ENCODE data around the gene MYO1D. TPM values are rescaled to one million over a fixed set of nuclear protein-coding genes. Genes with fewer than 3 reads are reported as not detected.

Gene MYO1D
- total RNA-seq, 1 donor from 2014 or later: 18.0 TPM

DNA sequence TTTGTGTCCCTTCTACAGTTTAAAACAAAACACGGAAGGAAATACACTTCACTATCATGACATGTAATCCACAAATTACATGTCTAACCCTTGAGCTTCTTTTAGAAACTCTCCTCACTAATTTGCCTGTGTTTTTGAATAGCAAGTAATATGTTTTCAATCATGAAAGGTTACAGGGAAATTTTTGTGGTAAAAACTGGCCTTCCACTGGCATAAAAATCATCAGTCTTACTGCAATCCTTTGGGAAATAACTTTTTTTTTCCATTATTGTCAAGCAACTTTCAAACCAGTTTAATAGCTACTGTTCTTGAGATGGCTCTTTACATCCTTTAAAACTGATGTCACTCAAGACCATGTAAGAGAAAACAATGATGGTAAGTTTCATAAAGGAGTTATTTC, 27.0 kb downstream of the MYO1D start:
- Histone ChIP-seq H3K27ac (ENCODE audit: low read depth, low read length) (no peak overlapping the region), H3K27me3 (ENCODE audit: insufficient read depth, low read length) (no peaks in the 10 kb centered on the region), H4K20me1 (ENCODE audit: insufficient read depth, low read length) (no peaks in the 10 kb centered on the region), H3K9me3 (ENCODE audit: insufficient read depth, low read depth, low read length) (no peaks in the 10 kb centered on the region), H2AFZ (ENCODE audit: low read depth, low read length) (no peak overlapping the region), H3K4me1 (ENCODE audit: insufficient read depth, low read length) (peaks cover 3% of the 10 kb centered on the region), H3K9ac (ENCODE audit: low read length) (no peak overlapping the region), H3K36me3 (ENCODE audit: insufficient read depth, low read length) (no peaks in the 10 kb centered on the region), H3K4me2 (ENCODE audit: low read length) (no peak overlapping the region), H3K4me3 (ENCODE audit: insufficient read depth, low read depth, low read length) (no peak overlapping the region), H3K79me2 (ENCODE audit: insufficient read depth, low read length) (no peaks in the 10 kb centered on the region)
- FAIRE-seq (no peak), DNase-seq (ENCODE audit: low read depth) (no peak)
- Mint-ChIP-seq H3K4me3 (ENCODE audit: unreplicated experiment) (no peak overlapping the region), H3K27ac (ENCODE audit: unreplicated experiment) (no peak overlapping the region), H3K4me1 (ENCODE audit: low read depth, unreplicated experiment) (peaks cover 8% of the 10 kb centered on the region), H3K9me3 (ENCODE audit: unreplicated experiment) (no peaks in the 10 kb centered on the region), H3K27me3 (ENCODE audit: low read depth, unreplicated experiment) (no peaks in the 10 kb centered on the region), H3K36me3 (ENCODE audit: low read depth, unreplicated experiment) (no peaks in the 10 kb centered on the region)
- no peak for TF ChIP-seq EZH2 (IDR thresholded peaks at IDR 0.05; ENCODE audit: insufficient read depth, low read length)
- TF ChIP-seq, protein P1, sequence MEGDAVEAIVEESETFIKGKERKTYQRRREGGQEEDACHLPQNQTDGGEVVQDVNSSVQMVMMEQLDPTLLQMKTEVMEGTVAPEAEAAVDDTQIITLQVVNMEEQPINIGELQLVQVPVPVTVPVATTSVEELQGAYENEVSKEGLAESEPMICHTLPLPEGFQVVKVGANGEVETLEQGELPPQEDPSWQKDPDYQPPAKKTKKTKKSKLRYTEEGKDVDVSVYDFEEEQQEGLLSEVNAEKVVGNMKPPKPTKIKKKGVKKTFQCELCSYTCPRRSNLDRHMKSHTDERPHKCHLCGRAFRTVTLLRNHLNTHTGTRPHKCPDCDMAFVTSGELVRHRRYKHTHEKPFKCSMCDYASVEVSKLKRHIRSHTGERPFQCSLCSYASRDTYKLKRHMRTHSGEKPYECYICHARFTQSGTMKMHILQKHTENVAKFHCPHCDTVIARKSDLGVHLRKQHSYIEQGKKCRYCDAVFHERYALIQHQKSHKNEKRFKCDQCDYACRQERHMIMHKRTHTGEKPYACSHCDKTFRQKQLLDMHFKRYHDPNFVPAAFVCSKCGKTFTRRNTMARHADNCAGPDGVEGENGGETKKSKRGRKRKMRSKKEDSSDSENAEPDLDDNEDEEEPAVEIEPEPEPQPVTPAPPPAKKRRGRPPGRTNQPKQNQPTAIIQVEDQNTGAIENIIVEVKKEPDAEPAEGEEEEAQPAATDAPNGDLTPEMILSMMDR (IDR thresholded peaks at IDR 0.05; ENCODE audit: insufficient read depth, low read depth, low read length): no peak

- H3K36me3 ChIP-seq (ENCODE audit: insufficient read depth, low read length): no peaks in the 10 kb centered on the region
- no peaks in the 10 kb centered on the region for H3K79me2 ChIP-seq (ENCODE audit: insufficient read depth, low read length)
- no peak overlapping the region for H3K4me3 Mint-ChIP-seq (ENCODE audit: unreplicated experiment)
- DNase-seq (ENCODE audit: low read depth) (no peak), FAIRE-seq (no peak)
- H3K9me3 Mint-ChIP-seq (ENCODE audit: unreplicated experiment): no peaks in the 10 kb centered on the region
- no peaks in the 10 kb centered on the region for H3K4me1 Mint-ChIP-seq (ENCODE audit: low read depth, unreplicated experiment)
- no peaks in the 10 kb centered on the region for H3K27me3 Mint-ChIP-seq (ENCODE audit: low read depth, unreplicated experiment)
- H2AFZ ChIP-seq (ENCODE audit: low read depth, low read length): no peak overlapping the region
- H3K4me3 ChIP-seq (ENCODE audit: insufficient read depth, low read depth, low read length): no peak overlapping the region
- no peaks in the 10 kb centered on the region for H3K9me3 ChIP-seq (ENCODE audit: insufficient read depth, low read depth, low read length)
- no peak overlapping the region for H3K27ac Mint-ChIP-seq (ENCODE audit: unreplicated experiment)
- no peaks in the 10 kb centered on the region for H3K4me1 ChIP-seq (ENCODE audit: insufficient read depth, low read length)
- no peak overlapping the region for H3K9ac ChIP-seq (ENCODE audit: low read length)
- H4K20me1 ChIP-seq (ENCODE audit: insufficient read depth, low read length): no peaks in the 10 kb centered on the region
- H3K4me2 ChIP-seq (ENCODE audit: low read length): no peak overlapping the region
- no peak for TF ChIP-seq EZH2 (IDR thresholded peaks at IDR 0.05; ENCODE audit: insufficient read depth, low read length)
- TF ChIP-seq, protein P1 (IDR thresholded peaks at IDR 0.05; ENCODE audit: insufficient read depth, low read depth, low read length): no peak
- no peaks in the 10 kb centered on the region for H3K36me3 Mint-ChIP-seq (ENCODE audit: low read depth, unreplicated experiment)
- H3K27me3 ChIP-seq (ENCODE audit: insufficient read depth, low read length): no peaks in the 10 kb centered on the region
- H3K27ac ChIP-seq (ENCODE audit: low read depth, low read length): no peak overlapping the region
Observed at GRCh38 chr17:32847977-32848376, 28.9 kb downstream of the MYO1D start.

DNA sequence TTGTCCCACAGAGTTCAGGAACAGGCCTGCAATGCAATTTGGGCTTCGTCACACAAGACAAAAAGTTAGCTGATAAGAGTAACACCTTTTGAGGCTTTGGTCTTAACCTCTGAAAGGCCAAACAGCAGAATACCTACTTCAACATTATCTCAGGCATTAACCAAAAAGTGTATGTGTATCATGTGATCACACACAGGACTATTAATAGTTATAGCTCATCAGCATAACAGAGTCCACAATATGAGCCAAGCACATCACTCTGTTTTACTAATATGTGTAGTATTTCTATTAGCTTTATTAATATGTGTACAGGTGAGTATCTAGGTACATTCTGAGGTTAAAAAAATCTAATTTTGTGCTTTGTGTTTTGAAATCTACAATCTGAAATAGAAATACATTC, 30.8 kb downstream of the MYO1D start:
- Histone ChIP-seq H3K4me3 (ENCODE audit: insufficient read depth, low read depth, low read length) (no peak overlapping the region), H3K9ac (ENCODE audit: low read length) (no peak overlapping the region), H3K36me3 (ENCODE audit: insufficient read depth, low read length) (no peaks in the 10 kb centered on the region), H4K20me1 (ENCODE audit: insufficient read depth, low read length) (no peaks in the 10 kb centered on the region), H2AFZ (ENCODE audit: low read depth, low read length) (no peak overlapping the region), H3K79me2 (ENCODE audit: insufficient read depth, low read length) (no peaks in the 10 kb centered on the region), H3K4me2 (ENCODE audit: low read length) (no peak overlapping the region), H3K27ac (ENCODE audit: low read depth, low read length) (no peak overlapping the region), H3K27me3 (ENCODE audit: insufficient read depth, low read length) (no peaks in the 10 kb centered on the region), H3K4me1 (ENCODE audit: insufficient read depth, low read length) (no peaks in the 10 kb centered on the region), H3K9me3 (ENCODE audit: insufficient read depth, low read depth, low read length) (no peaks in the 10 kb centered on the region)
- FAIRE-seq (no peak), DNase-seq (ENCODE audit: low read depth) (no peak)
- Mint-ChIP-seq H3K9me3 (ENCODE audit: unreplicated experiment) (no peaks in the 10 kb centered on the region), H3K4me1 (ENCODE audit: low read depth, unreplicated experiment) (no peaks in the 10 kb centered on the region), H3K27me3 (ENCODE audit: low read depth, unreplicated experiment) (no peaks in the 10 kb centered on the region), H3K36me3 (ENCODE audit: low read depth, unreplicated experiment) (no peaks in the 10 kb centered on the region), H3K27ac (ENCODE audit: unreplicated experiment) (no peak overlapping the region), H3K4me3 (ENCODE audit: unreplicated experiment) (no peak overlapping the region)
- TF ChIP-seq, protein P1 (IDR thresholded peaks at IDR 0.05; ENCODE audit: insufficient read depth, low read depth, low read length): no peak
- no peak for TF ChIP-seq EZH2 (IDR thresholded peaks at IDR 0.05; ENCODE audit: insufficient read depth, low read length)
